Measurements from ENCODE around the gene CACHD1. TPM values are rescaled to one million over a fixed set of nuclear protein-coding genes. Genes with fewer than 3 reads are reported as not detected.

The CACHD1 gene
- polyA plus RNA-seq, 1 donor from 2014 or later, result 12.7 TPM

DNA sequence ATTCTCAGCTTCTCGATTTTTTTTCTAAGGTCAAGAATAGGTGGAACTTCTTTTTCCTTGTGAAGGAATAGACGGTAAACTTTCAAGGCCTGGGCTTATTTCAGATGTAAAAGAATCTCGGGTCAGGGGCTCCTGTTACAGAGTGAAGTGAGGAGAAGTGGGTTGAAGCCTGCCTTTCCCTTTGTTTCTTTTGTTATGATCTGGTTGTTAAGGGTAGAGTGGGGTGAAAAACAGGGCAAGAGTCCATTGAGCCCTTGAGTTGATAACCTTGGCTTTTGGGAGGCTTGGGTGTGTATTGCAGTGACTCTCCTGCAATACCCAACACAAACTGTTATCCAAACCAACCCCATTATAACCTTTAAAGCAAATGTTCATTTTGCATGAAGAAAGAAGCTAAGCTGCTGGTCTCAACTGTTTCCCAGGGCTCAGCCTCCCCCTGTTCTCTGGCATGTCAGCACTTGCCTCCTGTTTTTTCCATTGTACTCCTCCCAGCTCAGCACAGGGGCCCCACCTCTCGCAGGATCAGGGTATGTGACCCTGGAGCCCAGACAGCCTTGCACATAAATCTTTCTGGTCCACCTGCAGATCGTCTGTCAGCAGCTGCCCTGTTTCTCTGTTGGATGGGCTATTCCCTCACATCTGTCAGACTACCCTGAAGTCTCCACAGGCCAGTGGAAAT, 102.4 kb downstream of the CACHD1 start:
- no peaks in the 10 kb centered on the region for H3K79me2 ChIP-seq (replicated peaks; ENCODE audit: insufficient read depth, low read length)
- no peak overlapping the region for H3K4me3 ChIP-seq (ENCODE audit: low read length)
- H3K9me3 ChIP-seq (ENCODE audit: low read length), result no peaks in the 10 kb centered on the region
- TF ChIP-seq RAD21 (conservative IDR thresholded peaks at IDR 0.05), result no peak
- TF ChIP-seq, protein P1, sequence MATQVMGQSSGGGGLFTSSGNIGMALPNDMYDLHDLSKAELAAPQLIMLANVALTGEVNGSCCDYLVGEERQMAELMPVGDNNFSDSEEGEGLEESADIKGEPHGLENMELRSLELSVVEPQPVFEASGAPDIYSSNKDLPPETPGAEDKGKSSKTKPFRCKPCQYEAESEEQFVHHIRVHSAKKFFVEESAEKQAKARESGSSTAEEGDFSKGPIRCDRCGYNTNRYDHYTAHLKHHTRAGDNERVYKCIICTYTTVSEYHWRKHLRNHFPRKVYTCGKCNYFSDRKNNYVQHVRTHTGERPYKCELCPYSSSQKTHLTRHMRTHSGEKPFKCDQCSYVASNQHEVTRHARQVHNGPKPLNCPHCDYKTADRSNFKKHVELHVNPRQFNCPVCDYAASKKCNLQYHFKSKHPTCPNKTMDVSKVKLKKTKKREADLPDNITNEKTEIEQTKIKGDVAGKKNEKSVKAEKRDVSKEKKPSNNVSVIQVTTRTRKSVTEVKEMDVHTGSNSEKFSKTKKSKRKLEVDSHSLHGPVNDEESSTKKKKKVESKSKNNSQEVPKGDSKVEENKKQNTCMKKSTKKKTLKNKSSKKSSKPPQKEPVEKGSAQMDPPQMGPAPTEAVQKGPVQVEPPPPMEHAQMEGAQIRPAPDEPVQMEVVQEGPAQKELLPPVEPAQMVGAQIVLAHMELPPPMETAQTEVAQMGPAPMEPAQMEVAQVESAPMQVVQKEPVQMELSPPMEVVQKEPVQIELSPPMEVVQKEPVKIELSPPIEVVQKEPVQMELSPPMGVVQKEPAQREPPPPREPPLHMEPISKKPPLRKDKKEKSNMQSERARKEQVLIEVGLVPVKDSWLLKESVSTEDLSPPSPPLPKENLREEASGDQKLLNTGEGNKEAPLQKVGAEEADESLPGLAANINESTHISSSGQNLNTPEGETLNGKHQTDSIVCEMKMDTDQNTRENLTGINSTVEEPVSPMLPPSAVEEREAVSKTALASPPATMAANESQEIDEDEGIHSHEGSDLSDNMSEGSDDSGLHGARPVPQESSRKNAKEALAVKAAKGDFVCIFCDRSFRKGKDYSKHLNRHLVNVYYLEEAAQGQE (IDR thresholded peaks at IDR 0.05; ENCODE audit: borderline replicate concordance), result no peak
- no peak for TF ChIP-seq TAF1 (IDR thresholded peaks at IDR 0.05; ENCODE audit: low read depth)
- TF ChIP-seq EP300 (conservative IDR thresholded peaks at IDR 0.05; ENCODE audit: poor library complexity, severe bottlenecking), result no peak
- TF ChIP-seq MXI1 (conservative IDR thresholded peaks at IDR 0.05; ENCODE audit: poor library complexity, severe bottlenecking), result no peak
- TF ChIP-seq SMC3 (conservative IDR thresholded peaks at IDR 0.05; ENCODE audit: poor library complexity), result no peak
- no peak for TF ChIP-seq EZH2 (IDR thresholded peaks at IDR 0.05; ENCODE audit: borderline replicate concordance, insufficient read depth, low read length, poor library complexity, severe bottlenecking)
- TF ChIP-seq POLR2AphosphoS5 (IDR thresholded peaks at IDR 0.05), result no peak
- TF ChIP-seq, protein P2, sequence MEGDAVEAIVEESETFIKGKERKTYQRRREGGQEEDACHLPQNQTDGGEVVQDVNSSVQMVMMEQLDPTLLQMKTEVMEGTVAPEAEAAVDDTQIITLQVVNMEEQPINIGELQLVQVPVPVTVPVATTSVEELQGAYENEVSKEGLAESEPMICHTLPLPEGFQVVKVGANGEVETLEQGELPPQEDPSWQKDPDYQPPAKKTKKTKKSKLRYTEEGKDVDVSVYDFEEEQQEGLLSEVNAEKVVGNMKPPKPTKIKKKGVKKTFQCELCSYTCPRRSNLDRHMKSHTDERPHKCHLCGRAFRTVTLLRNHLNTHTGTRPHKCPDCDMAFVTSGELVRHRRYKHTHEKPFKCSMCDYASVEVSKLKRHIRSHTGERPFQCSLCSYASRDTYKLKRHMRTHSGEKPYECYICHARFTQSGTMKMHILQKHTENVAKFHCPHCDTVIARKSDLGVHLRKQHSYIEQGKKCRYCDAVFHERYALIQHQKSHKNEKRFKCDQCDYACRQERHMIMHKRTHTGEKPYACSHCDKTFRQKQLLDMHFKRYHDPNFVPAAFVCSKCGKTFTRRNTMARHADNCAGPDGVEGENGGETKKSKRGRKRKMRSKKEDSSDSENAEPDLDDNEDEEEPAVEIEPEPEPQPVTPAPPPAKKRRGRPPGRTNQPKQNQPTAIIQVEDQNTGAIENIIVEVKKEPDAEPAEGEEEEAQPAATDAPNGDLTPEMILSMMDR (IDR thresholded peaks at IDR 0.05; ENCODE audit: poor library complexity, severe bottlenecking), result no peak
- no peaks in the 10 kb centered on the region for H3F3A ChIP-seq (ENCODE audit: insufficient read depth, low read length, poor library complexity, severe bottlenecking)
- no peaks in the 10 kb centered on the region for H4K20me1 ChIP-seq (ENCODE audit: insufficient read depth)
- H3K4me2 ChIP-seq (ENCODE audit: low read length), result no peak overlapping the region
- H2AFZ ChIP-seq (ENCODE audit: low read depth, low read length), result no peak overlapping the region
- H3K9ac ChIP-seq (ENCODE audit: low read length), result no peak overlapping the region
- no peaks in the 10 kb centered on the region for H3K9me2 ChIP-seq (ENCODE audit: insufficient read depth, low read length)
- no peaks in the 10 kb centered on the region for H3K36me3 ChIP-seq (ENCODE audit: insufficient read depth, low read length)
- H3K27ac ChIP-seq (ENCODE audit: low read length), result no peak overlapping the region
- H3K27me3 ChIP-seq (ENCODE audit: insufficient read depth, low read depth, low read length), result no peaks in the 10 kb centered on the region

DNA sequence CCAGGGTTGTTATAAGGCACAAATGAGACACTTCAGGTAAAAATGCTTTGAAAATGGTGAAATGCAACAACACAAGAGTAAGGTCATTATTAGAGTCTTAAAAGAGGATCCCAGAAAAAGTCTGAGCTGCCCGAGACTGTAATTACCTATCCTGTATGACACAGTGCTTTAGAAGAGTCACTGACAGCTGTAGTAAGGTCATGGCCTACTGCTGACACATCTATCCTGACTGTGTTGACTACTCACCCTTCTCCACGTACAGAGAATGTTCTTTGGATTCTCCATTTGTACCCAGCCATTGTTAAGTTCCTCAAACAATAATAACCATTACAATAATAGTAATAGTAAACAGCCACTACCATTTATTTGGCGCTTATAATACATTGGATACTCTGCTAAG, 104.4 kb downstream of the CACHD1 start:
- Histone ChIP-seq H3K27me3 (ENCODE audit: insufficient read depth, low read depth, low read length) (no peaks in the 10 kb centered on the region), H3K9me3 (ENCODE audit: low read length) (no peaks in the 10 kb centered on the region), H4K20me1 (ENCODE audit: insufficient read depth) (no peaks in the 10 kb centered on the region), H3K79me2 (replicated peaks; ENCODE audit: insufficient read depth, low read length) (no peaks in the 10 kb centered on the region), H3F3A (ENCODE audit: insufficient read depth, low read length, poor library complexity, severe bottlenecking) (no peaks in the 10 kb centered on the region), H3K27ac (ENCODE audit: low read length) (no peak overlapping the region), H3K4me2 (ENCODE audit: low read length) (no peak overlapping the region), H3K9me2 (ENCODE audit: insufficient read depth, low read length) (no peaks in the 10 kb centered on the region), H3K4me3 (ENCODE audit: low read length) (no peak overlapping the region), H3K36me3 (ENCODE audit: insufficient read depth, low read length) (no peaks in the 10 kb centered on the region), H3K9ac (ENCODE audit: low read length) (no peak overlapping the region), H2AFZ (ENCODE audit: low read depth, low read length) (no peak overlapping the region)
- TF ChIP-seq TAF1 (IDR thresholded peaks at IDR 0.05; ENCODE audit: low read depth) (no peak), RAD21 (conservative IDR thresholded peaks at IDR 0.05) (no peak), MXI1 (conservative IDR thresholded peaks at IDR 0.05; ENCODE audit: poor library complexity, severe bottlenecking) (no peak)
- TF ChIP-seq, protein P2 (IDR thresholded peaks at IDR 0.05; ENCODE audit: poor library complexity, severe bottlenecking), result no peak

Data from neural cell (in vitro differentiated cells).